HCT116 (cell line): ENCODE results near the gene CAPRIN2.

Experiments used
- CEBPB ChIP-seq: IDR thresholded peaks from 2 replicates; pipeline ENCODE4 v1.6.1; 2012; ENCODE audit warnings: low read depth
- EZH2 ChIP-seq: fragments of 200-600 bp; sonication (generic); IDR thresholded peaks from 2 replicates; pipeline ENCODE4 v1.6.1; 2017; ENCODE audit warnings: antibody characterized with exemption, mixed run types
- EZH2phosphoT487 ChIP-seq: fragments of 200-600 bp; IDR thresholded peaks from 2 replicates; pipeline ENCODE4 v1.6.1; 2018; ENCODE audit warnings: antibody characterized with exemption, borderline replicate concordance
- POLR2A ChIP-seq: IDR thresholded peaks from 2 replicates; pipeline ENCODE4 v1.7.0; 2011; ENCODE audit warnings: borderline replicate concordance; ENCODE audit not compliant: insufficient read depth, insufficient read length; ENCODE audit errors: extremely low read depth
- POLR2AphosphoS5 ChIP-seq: IDR thresholded peaks from 2 replicates; pipeline ENCODE4 v1.6.1; 2011; ENCODE audit warnings: mild to moderate bottlenecking, low read depth, low read length, moderate library complexity
- SIN3A ChIP-seq: IDR thresholded peaks from 2 replicates; pipeline ENCODE4 v1.6.1; 2012; ENCODE audit warnings: low read depth
- YY1 ChIP-seq: IDR thresholded peaks from 2 replicates; pipeline ENCODE4 v1.6.1; 2011; ENCODE audit warnings: low read length, low read depth, moderate library complexity, mild to moderate bottlenecking; ENCODE audit not compliant: insufficient replicate concordance; ENCODE audit errors: extremely low read depth
- ZFX ChIP-seq: fragments of 450-650 bp; IDR thresholded peaks from 2 replicates; pipeline ENCODE4 v1.6.1; 2017
- TF ChIP-seq, protein P1 (sequence below), 3 experiments: fragments of 200-600 bp in 1 of 3; sonication (generic) in 1 of 3; IDR thresholded peaks in 2 of 3; conservative IDR thresholded peaks in 1 of 3; 2 replicates each; pipeline ENCODE4 v1.5.1; 2012 to 2017; ENCODE audit warnings: low read depth in 2 of 3, low read length in 2 of 3, antibody characterized with exemption in 1 of 3, borderline replicate concordance in 1 of 3, control low read depth in 1 of 3, mild to moderate bottlenecking in 1 of 3, mixed read lengths in 1 of 3, mixed run types in 1 of 3, moderate library complexity in 1 of 3; ENCODE audit not compliant: insufficient read depth in 1 of 3
- TF ChIP-seq, protein P2 (sequence below): IDR thresholded peaks from 2 replicates; pipeline ENCODE4 v1.6.1; 2012
- TF ChIP-seq, protein P3 (sequence below): IDR thresholded peaks from 2 replicates; pipeline ENCODE4 v1.6.1; 2012; ENCODE audit warnings: low read depth
- TF ChIP-seq, protein P4 (sequence below): IDR thresholded peaks from 2 replicates; pipeline ENCODE4 v1.6.1; 2012

DNA sequence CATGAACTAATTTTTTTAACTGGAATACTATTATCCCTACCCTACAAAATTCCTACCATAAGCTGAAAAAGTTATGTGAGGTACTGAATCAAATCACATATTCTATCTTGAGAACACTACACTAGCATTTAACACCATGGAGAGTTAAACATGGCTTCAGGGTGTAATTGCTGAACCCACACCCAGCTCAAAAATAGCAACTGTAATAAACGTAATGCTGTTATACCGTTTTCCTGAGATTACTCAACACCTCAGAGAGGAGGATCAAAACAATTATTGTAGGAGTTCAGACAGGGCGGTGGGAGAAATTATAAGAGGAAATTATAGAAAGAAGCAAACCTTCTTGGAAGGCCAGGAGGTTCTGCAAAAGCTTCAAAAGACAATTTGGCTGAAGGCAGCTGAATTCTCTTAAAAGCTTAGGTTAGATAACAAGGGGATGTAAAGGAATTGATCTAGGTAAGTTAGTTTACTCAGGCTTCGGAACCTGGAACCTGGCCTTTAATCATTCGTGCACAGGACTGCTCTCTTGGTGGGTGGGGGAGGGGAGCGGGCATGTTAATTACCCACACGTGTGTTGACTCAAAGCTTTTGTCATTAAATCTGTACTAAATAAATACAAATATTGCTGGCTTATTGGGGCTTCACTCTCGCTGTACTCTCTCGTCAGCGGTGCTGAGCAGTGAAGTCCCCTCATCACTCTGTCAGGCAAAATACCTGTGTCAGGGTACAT, 47.0 kb downstream of the CAPRIN2 start:
- TF ChIP-seq, protein P1, sequence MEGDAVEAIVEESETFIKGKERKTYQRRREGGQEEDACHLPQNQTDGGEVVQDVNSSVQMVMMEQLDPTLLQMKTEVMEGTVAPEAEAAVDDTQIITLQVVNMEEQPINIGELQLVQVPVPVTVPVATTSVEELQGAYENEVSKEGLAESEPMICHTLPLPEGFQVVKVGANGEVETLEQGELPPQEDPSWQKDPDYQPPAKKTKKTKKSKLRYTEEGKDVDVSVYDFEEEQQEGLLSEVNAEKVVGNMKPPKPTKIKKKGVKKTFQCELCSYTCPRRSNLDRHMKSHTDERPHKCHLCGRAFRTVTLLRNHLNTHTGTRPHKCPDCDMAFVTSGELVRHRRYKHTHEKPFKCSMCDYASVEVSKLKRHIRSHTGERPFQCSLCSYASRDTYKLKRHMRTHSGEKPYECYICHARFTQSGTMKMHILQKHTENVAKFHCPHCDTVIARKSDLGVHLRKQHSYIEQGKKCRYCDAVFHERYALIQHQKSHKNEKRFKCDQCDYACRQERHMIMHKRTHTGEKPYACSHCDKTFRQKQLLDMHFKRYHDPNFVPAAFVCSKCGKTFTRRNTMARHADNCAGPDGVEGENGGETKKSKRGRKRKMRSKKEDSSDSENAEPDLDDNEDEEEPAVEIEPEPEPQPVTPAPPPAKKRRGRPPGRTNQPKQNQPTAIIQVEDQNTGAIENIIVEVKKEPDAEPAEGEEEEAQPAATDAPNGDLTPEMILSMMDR (IDR thresholded peaks at IDR 0.05 in 2 of 3, conservative IDR thresholded peaks at IDR 0.05 in 1 of 3; ENCODE audit: borderline replicate concordance in 1 of 3, insufficient read depth in 1 of 3, low read depth in 2 of 3, low read length in 2 of 3), result no peak
- TF ChIP-seq, protein P2, sequence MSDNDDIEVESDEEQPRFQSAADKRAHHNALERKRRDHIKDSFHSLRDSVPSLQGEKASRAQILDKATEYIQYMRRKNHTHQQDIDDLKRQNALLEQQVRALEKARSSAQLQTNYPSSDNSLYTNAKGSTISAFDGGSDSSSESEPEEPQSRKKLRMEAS, result no peak
- TF ChIP-seq EZH2 (no peak), CEBPB (no peak), ZFX (no peak), POLR2A (no peak), EZH2phosphoT487 (no peak), SIN3A (no peak), POLR2AphosphoS5 (no peak), YY1 (no peak)
- TF ChIP-seq, protein P3, sequence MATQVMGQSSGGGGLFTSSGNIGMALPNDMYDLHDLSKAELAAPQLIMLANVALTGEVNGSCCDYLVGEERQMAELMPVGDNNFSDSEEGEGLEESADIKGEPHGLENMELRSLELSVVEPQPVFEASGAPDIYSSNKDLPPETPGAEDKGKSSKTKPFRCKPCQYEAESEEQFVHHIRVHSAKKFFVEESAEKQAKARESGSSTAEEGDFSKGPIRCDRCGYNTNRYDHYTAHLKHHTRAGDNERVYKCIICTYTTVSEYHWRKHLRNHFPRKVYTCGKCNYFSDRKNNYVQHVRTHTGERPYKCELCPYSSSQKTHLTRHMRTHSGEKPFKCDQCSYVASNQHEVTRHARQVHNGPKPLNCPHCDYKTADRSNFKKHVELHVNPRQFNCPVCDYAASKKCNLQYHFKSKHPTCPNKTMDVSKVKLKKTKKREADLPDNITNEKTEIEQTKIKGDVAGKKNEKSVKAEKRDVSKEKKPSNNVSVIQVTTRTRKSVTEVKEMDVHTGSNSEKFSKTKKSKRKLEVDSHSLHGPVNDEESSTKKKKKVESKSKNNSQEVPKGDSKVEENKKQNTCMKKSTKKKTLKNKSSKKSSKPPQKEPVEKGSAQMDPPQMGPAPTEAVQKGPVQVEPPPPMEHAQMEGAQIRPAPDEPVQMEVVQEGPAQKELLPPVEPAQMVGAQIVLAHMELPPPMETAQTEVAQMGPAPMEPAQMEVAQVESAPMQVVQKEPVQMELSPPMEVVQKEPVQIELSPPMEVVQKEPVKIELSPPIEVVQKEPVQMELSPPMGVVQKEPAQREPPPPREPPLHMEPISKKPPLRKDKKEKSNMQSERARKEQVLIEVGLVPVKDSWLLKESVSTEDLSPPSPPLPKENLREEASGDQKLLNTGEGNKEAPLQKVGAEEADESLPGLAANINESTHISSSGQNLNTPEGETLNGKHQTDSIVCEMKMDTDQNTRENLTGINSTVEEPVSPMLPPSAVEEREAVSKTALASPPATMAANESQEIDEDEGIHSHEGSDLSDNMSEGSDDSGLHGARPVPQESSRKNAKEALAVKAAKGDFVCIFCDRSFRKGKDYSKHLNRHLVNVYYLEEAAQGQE, result no peak
- TF ChIP-seq, protein P4, sequence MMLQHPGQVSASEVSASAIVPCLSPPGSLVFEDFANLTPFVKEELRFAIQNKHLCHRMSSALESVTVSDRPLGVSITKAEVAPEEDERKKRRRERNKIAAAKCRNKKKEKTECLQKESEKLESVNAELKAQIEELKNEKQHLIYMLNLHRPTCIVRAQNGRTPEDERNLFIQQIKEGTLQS, result no peak
